Measurements from ENCODE around the gene PCDHGB2. TPM values are rescaled to one million over a fixed set of nuclear protein-coding genes. Genes with fewer than 3 reads are reported as not detected.
"Not testable (repeated sequence)": the region's sequence is repeated elsewhere in the genome, so short reads cannot be mapped to it uniquely, and the experiment has no call there.

Gene PCDHGB2
- total and polyA plus RNA-seq, 2 of the 8 experiments (the other 6 are each of a cell fraction or from before 2014, with no cell fraction given) = 1.9 to 2.9 TPM

DNA sequence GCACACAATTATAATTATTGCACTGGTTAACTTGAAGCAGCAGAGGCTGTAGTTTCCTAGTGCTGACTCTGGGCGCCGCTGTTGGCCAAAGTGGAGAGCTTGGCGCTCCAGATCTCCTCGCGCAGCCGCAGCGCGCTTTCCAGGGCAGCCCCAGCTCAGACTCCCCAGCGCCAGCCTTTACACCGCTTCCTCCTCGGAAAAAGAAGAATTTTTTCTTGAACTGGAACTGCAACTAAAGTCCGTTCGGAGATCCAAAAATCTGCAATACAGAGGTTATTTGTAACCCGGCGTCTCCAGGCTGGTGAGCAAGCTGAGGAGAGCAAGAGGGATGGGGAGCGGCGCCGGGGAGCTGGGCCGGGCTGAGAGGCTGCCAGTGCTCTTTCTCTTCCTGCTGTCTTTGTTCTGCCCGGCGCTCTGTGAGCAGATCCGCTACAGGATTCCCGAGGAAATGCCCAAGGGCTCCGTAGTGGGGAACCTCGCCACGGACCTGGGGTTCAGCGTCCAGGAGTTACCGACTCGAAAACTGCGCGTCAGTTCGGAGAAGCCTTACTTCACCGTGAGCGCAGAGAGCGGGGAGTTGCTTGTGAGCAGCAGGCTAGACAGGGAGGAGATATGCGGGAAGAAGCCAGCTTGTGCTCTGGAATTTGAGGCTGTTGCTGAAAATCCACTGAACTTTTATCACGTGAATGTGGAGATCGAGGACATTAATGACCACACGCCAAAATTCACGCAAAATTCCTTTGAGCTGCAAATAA, 27.9 kb downstream of the PCDHGB2 start, which contains the start of gene PCDHGB4:
PCDHGB4 (plus strand) TSS at position 142 of the 755 bp plus-strand sequence; CDS start at position 329, 187 bp downstream.
- H3K4me1 ChIP-seq (replicated peaks in 1 of 4; ENCODE audit: control insufficient read depth in 3 of 4, insufficient read depth in 4 of 4, low read length in 3 of 4); H2BK12ac ChIP-seq (ENCODE audit: low read depth, low read length); H3K23me2 ChIP-seq (ENCODE audit: low read depth, low read length); H4K5ac ChIP-seq (ENCODE audit: insufficient read length, low read depth, low read length); H2AK5ac ChIP-seq (ENCODE audit: low read depth, low read length); H3K56ac ChIP-seq (replicated peaks; ENCODE audit: insufficient read length, low read depth, low read length); H4K91ac ChIP-seq (replicated peaks; ENCODE audit: insufficient read length, low read length); H3K27ac ChIP-seq (ENCODE audit: low read depth, low read length); H3K4ac ChIP-seq (replicated peaks; ENCODE audit: insufficient read length, low read depth, low read length); H3K79me2 ChIP-seq (ENCODE audit: control insufficient read depth in 1 of 2, insufficient read depth in 2 of 2, low read length in 2 of 2); H4K20me1 ChIP-seq (replicated peaks in 1 of 2; ENCODE audit: control insufficient read depth in 1 of 2, insufficient read depth in 2 of 2, low read length in 2 of 2); H3K23ac ChIP-seq (ENCODE audit: insufficient read length); H3K27me3 ChIP-seq (replicated peaks in 1 of 4; ENCODE audit: control insufficient read depth in 3 of 4, extremely low read depth in 1 of 4, insufficient read depth in 3 of 4, low read length in 3 of 4); H2BK15ac ChIP-seq (ENCODE audit: low read length); H3K18ac ChIP-seq (ENCODE audit: extremely low read depth, low read length); H2BK5ac ChIP-seq (ENCODE audit: low read depth, low read length); H3K79me1 ChIP-seq (ENCODE audit: low read depth, low read length); H2AFZ ChIP-seq (ENCODE audit: low read length); H3K14ac ChIP-seq (ENCODE audit: insufficient read length); H2BK120ac ChIP-seq (replicated peaks; ENCODE audit: low read depth, low read length); H2BK20ac ChIP-seq (ENCODE audit: low read length); H4K8ac ChIP-seq (ENCODE audit: extremely low read depth, insufficient read depth, low read length): not testable (repeated sequence)
- Histone ChIP-seq H3K9ac (replicated peaks in 1 of 4; ENCODE audit: extremely low read depth in 1 of 4, low read depth in 3 of 4, low read length in 3 of 4) (peak within 1 kb of the TSS in 2 of 4 experiments; percentile 25 to 70; a peak in 1 of 7 replicates), H3K4me2 (ENCODE audit: insufficient read depth in 1 of 2, low read depth in 2 of 2, low read length in 2 of 2) (peak within 1 kb of the TSS; percentile 55 to 57), H3K36me3 (ENCODE audit: control insufficient read depth in 2 of 4, insufficient read depth in 4 of 4, low read length in 3 of 4) (peaks cover 3 to 23% (median 9%) of the 10 kb centered on the region in 4 experiments; a peak in 5 of 8 replicates), H3K9me3 (ENCODE audit: insufficient read depth in 2 of 2, low read depth in 1 of 2, low read length in 1 of 2) (peaks cover 45 to 49% of the 10 kb centered on the region in 2 experiments), H3K4me3 (ENCODE audit: extremely low read depth in 1 of 4, insufficient read depth in 2 of 4, low read depth in 3 of 4, low read length in 4 of 4) (peak within 1 kb of the TSS; percentile 42 to 69 (median 44); a peak in 7 of 8 replicates)
- WGBS, 2 experiments (ENCODE audit: extremely low coverage in 1 of 2, insufficient coverage in 1 of 2, insufficient read length in 1 of 2, insufficient replicate concordance in 2 of 2, low coverage in 1 of 2, low lambda C conversion rate in 2 of 2, missing lambda C conversion rate in 1 of 2) = 18% methylated on average over 19 of the region's 40 CpGs; no CpG with 5 or more reads in 1 of the 2 experiments
- TF ChIP-seq, protein P1, sequence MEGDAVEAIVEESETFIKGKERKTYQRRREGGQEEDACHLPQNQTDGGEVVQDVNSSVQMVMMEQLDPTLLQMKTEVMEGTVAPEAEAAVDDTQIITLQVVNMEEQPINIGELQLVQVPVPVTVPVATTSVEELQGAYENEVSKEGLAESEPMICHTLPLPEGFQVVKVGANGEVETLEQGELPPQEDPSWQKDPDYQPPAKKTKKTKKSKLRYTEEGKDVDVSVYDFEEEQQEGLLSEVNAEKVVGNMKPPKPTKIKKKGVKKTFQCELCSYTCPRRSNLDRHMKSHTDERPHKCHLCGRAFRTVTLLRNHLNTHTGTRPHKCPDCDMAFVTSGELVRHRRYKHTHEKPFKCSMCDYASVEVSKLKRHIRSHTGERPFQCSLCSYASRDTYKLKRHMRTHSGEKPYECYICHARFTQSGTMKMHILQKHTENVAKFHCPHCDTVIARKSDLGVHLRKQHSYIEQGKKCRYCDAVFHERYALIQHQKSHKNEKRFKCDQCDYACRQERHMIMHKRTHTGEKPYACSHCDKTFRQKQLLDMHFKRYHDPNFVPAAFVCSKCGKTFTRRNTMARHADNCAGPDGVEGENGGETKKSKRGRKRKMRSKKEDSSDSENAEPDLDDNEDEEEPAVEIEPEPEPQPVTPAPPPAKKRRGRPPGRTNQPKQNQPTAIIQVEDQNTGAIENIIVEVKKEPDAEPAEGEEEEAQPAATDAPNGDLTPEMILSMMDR (IDR thresholded peaks at IDR 0.05; ENCODE audit: control extremely low read depth in 1 of 3, insufficient read depth in 1 of 3, low read depth in 1 of 3, low read length in 3 of 3) = peak; percentile 56 to 66 (median 65)
- TF ChIP-seq PHF8 (conservative IDR thresholded peaks at IDR 0.05; ENCODE audit: low read depth, low read length) (0 out of 2 replicates have a peak, but pooled peaks have one; percentile 29), KDM4A (IDR thresholded peaks at IDR 0.05; ENCODE audit: low read depth, low read length, severe bottlenecking) (peak; percentile 51), RAD21 (IDR thresholded peaks at IDR 0.05 in 1 of 2, conservative IDR thresholded peaks at IDR 0.05 in 1 of 2; ENCODE audit: low read depth in 2 of 2, low read length in 2 of 2) (peak; percentile 59 to 67), NRF1 (IDR thresholded peaks at IDR 0.05; ENCODE audit: low read depth, low read length) (peak; percentile 55)
- CTCF ChIA-PET (ENCODE audit: partially characterized antibody) = interaction anchor here (0.6 to 8.7 kb wide), 32 partner anchors 9 to 437 kb away, joined by 3 to 68 read pairs (median 5); partner anchors contain the start of genes PCDHB10, PCDHB14, PCDHB15 and PCDHGA1
- peak; percentile 93 for FAIRE-seq
- DNase-seq (ENCODE audit: low read depth in 1 of 2, low spot score in 2 of 2) = peak in 1 of 2 experiments; percentile 82
- POLR2A ChIA-PET (ENCODE audit: partially characterized antibody) = interaction anchor here (0.6 to 1.3 kb wide), 4 partner anchors 9 to 299 kb away, joined by 3 to 4 read pairs (median 4); partner anchors contain the start of genes PCDHGB3 and PCDHGB5

Data from H1 (cell line).